Midbrain (tissue), 1 donor: ENCODE results near the gene DROSHA.
"Not testable (repeated sequence)": the region's sequence is repeated elsewhere in the genome, so short reads cannot be mapped to it uniquely, and the experiment has no call there.

Source experiments
- DNase-seq: peaks from one replicate; lab custom pipeline; 2025; lab: John Stamatoyannopoulos, UW

DROSHA gene

GRCh38 chr5:31381299-31381698, 150.6 kb downstream of the DROSHA start:
- no peak for DNase-seq

- DNase-seq, result no peak
Measured at GRCh38 chr5:31380049-31380448, 151.8 kb downstream of the DROSHA start.

- no peak for DNase-seq
Measured at GRCh38 chr5:31378838-31379237, 153.1 kb downstream of the DROSHA start.

GRCh38 chr5:31378136-31378535, 153.8 kb downstream of the DROSHA start:
- no peak for DNase-seq

GRCh38 chr5:31377274-31377946, 154.5 kb downstream of the DROSHA start:
- no peak for DNase-seq

GRCh38 chr5:31375999-31376720, 155.7 kb downstream of the DROSHA start:
- no peak for DNase-seq

- DNase-seq, result no peak
Measured at GRCh38 chr5:31372124-31372523, 159.8 kb downstream of the DROSHA start.

- DNase-seq, result no peak
Measured at GRCh38 chr5:31366941-31367340, 165.0 kb downstream of the DROSHA start.

GRCh38 chr5:31365776-31366175, 166.1 kb downstream of the DROSHA start:
- DNase-seq, result no peak

GRCh38 chr5:31364881-31365636, 166.8 kb downstream of the DROSHA start:
- DNase-seq, result no peak

- no peak for DNase-seq
Measured at GRCh38 chr5:31362931-31363568, 168.8 kb downstream of the DROSHA start.

GRCh38 chr5:31362529-31362900, 169.4 kb downstream of the DROSHA start:
- no peak for DNase-seq

- DNase-seq, result not testable (repeated sequence)
Measured at GRCh38 chr5:31361704-31362528, 170.0 kb downstream of the DROSHA start.

- no peak for DNase-seq
Measured at GRCh38 chr5:31361234-31361633, 170.7 kb downstream of the DROSHA start.

- no peak for DNase-seq
Measured at GRCh38 chr5:31359839-31360238, 172.1 kb downstream of the DROSHA start.

- DNase-seq, result no peak
Measured at GRCh38 chr5:31357038-31357437, 174.9 kb downstream of the DROSHA start.

GRCh38 chr5:31355337-31355736, 176.6 kb downstream of the DROSHA start:
- DNase-seq, result no peak
